ENCODE data around the gene SPOCK1.
"Not testable (repeated sequence)": the region's sequence is repeated elsewhere in the genome, so short reads cannot be mapped to it uniquely, and the experiment has no call there.

SPOCK1 gene

DNA sequence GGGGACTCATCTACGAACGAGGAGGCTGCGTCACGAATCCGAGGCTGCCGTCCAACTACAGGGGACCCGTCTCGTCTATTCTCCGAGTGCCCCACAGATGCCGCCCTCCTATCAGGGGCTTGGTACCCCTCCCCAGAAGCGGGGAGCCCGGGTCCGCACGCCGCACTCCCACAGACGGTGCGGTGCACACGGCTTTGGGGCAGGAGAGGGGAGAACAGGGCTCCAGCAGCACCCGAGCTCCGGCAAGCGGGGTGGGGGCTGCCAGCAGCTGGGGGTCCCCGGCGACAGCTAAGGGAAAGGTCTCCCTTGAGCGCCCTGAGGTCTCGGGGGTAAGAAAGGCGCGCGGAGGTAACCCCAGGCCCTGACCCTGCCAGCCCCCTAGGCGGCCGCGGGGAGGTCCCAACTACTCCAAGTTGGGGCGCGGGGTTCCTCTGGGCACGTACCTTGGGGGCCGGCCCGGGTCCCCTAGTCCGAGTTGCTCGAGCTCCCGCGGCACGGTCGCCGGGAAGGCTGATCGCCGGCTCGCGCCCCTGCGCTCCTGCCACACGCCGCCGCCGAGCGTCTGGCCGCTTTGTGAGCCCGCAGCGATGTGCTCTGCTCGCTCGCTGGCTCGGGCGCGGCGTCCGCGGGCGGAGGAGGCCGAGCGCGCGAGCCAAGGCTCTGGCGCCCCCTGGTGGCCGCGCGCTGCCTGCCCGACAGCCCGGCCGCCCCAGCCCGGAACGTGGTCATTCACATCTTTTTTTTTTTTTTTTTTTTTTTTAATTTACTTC is at the start of gene SPOCK1:
TSS of gene SPOCK1 (minus strand) at position 591 of the 770 bp plus-strand sequence.
- DNase-seq, result peak; percentile 24 to 31

DNA sequence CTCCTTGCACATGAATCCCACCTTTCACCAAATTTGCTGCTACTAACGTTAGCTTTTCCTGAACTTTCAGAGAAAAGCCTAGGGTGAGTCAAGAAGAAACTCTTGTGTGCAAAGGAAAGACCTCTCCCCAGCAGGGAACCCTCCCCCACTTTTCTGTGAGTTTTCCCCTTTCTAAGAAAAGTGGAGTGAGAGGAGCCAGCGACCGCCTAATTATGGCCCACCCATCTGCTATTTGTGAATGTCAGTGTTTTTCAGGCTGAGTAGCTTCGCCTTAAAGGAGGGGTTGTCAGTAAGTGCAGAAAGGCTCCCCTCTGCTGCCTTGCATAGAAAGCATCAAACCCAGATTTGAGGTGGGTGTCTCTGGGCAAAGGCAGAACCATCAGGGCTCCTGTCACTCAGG is 46.8 kb upstream of the SPOCK1 start:
- DNase-seq, result no peak

DNA sequence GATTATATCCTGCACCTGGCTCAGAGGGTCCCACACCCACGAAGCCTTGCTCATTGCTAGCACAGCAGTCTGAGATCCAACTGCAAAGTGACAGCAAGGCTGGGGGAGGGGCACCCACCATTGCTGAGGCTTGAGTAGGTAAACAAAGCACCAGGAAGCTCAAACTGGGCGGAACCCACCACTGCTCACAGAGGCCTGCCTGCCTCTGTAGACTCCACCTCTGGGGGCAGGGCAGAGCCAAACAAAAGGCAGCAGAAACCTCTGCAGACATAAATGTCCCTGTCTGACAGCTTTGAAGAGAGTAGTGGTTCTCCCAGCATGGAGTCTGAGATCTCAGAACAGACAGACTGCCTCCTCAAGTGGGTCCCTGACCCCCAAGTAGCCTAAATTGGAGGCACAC is 36.3 kb upstream of the SPOCK1 start:
- not testable (repeated sequence) for DNase-seq

DNA sequence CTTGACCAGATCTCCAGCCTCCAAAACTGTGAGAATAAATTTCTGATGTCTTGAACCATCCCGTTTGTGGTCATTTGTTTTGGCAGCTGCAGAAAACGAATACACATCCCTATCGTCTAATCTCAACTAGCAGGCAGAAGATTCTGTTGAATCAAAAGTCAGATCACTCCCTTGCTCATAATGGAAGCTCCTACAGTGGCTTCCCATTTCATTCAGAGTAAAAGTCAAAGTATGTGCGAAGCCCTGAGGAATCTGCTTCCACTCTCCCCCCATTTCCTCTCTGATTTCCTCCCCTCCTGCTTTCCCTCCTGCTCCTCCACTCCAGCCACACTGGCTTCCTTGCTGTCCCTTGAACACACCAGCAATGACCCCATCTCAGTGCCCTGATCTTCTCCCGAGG is 34.8 kb upstream of the SPOCK1 start:
- no peak for DNase-seq

DNA sequence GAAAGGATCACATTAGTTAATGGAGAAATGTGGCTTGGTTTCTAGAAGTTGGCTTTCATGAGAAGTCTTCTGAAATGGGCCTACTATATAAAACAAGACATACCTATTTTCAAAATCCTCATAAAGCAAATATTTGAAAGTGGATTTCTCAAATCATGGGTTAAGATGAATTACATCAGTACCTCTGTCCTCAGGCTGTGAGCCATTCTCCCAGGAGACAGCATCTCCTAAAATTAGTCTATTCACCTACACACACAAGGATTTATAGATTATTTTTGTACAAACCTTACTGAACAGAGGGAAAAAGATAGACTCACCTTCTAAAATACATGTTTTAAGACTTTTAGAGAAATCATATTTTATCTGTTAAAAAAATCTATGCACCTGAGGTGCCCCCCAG is 32.1 kb upstream of the SPOCK1 start:
- no peak for DNase-seq

DNA sequence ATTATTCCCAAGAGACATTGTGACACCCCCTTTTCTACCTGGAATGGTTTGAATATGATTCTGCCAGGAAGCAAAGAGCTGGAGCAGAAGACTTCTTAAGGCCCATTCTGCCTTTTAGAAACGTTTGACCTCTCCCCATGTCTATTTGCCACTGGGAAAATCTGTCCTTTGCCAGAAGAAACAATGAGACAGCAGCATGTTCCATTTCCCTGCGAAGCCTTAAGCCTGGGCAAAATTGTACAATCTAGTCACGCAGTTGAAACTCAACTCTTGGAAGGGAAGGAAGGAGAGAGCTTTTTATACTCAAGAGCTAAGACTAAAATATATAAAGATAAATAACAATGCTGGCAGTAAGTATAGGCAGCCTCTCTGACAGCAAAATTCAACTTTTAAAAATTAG is 22.1 kb upstream of the SPOCK1 start:
- no peak for DNase-seq

DNA sequence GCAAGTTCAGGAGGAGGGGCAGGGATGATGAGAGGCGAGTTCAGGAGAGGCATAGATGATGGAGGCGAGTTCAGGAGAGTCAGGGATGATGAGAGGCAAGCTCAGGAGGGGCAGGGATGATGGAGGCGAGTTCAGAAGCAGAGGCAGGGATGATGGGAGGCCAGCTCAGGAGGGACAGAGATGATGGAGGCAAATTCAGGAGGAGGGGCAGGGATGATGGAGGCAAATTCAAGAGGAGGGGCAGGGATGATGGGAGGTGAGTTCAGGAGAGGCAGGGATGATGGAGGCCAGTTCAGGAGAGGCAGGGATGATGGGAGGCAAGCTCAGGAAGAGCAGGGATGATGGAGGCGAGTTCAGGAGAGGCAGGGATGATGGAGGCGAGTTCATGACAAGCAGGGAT is 17.8 kb upstream of the SPOCK1 start:
- no peak for DNase-seq

DNA sequence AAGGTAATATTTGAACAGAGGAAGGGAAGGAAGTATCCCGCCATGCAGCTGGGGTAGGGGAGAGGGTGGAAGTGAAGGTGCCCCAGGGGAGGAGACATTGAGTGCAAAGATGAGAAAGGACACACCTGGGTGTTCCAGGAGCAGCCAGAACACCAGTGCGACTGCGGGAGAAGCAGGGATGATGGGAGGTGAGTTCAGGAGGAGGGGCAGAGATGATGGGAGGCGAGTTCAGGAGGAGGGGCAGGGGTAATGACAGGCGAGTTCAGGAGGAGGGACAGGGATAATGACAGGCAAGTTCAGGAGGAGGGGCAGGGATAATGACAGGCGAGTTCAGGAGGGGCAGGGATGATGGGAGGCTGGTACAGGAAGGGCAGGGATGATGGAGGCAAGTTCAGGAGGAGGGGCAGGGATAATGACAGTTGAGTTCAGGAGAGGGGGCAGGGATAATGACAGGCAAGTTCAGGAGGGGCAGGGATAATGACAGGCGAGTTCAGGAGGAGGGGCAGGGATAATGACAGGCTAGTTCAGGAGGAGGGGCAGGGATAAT is 17.2 kb upstream of the SPOCK1 start:
- DNase-seq, result no peak

DNA sequence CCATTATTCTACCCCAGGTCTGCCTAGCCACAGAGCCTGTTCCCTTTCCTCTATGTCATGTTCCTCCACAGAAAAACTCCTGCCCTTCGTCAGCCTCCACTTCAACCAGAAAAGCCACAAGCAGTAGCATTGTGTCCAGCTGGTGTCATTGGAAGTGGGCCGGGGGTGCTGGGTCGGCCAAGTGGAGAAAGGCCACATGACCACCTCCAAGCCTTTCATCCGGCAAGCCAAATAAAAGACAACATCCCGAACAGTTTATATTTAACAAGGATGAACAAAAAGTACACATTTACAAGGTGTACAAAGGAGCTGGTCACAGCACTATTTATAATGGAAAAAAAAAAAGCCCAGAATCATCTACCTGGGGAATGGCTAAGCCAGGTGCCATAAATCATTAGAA is 16.1 kb upstream of the SPOCK1 start:
- DNase-seq, result no peak

DNA sequence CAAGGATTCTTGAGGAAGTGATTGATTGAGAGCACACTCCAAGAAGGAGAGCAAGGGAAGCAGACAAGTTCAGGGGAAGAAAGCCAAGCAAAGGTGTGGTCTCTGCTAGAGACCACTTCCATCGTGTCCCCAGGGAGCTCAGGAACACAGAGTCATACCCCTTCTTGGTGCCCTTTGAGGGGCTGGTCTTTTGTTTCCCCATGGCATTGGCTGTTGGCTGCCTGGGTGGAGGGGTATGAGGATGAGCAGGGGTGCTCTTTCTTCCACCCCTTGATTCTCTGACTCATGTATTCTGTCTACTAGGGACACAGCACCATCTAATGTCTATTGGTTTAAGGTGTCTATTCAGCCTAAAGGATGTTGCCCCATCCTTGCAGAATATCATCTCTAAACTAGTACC is 11.5 kb upstream of the SPOCK1 start:
- no peak for DNase-seq

DNA sequence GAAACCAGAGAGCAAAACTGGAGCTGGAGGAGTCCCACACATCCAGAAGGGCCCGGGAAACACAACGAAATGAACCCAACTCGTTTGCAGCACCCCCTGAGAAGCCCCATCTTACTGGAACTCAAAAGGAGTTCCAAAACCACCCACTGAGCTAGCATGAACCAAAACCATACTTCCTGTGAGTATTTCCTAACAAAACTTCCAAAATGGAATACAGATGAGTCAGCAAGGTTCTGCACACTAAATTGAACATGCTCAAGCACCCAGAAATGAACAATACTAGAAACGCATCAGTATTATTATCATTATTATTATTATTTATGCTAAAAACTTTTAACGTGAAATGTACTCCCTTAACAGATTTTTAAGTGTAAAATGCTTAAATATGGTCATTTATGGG is 8.0 kb upstream of the SPOCK1 start:
- DNase-seq, result no peak

DNA sequence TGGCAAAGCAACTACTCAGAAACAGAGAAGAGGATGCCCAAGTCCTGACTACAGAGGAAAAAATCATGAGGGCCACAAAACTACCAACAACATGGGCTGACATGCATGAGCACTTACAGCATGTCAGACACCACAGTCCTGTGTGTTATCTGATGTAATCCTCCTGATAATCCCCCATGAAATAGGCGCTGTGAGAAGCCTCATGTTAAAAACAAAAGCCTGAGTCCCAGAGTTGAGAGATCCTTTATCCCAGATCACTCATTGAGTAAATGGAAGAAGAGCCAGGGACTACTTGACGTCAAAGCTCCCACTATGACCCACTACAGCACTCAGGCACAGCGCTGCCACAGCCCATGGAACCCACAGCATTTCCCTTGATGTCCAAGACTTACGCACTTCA is 7.2 kb upstream of the SPOCK1 start:
- no peak for DNase-seq

DNA sequence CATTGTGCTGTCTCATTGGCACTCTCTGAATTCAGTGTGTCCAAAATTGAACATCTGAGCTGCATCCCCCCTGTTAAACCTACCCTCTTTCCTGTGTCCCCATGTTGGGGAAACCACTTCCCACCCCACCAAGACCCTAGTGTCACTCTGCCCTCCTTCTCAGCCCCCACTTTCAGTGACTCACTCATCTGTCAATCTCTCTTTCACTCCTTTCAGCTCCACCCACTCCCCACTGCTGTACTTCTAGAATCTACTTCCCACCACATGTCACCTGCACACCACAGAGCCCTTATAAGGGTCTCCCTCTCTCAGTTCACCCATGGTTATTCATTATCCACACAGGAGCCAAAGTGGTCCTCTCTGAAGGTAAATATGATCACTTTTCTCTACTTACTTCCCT is 5.8 kb upstream of the SPOCK1 start:
- no peak for DNase-seq

DNA sequence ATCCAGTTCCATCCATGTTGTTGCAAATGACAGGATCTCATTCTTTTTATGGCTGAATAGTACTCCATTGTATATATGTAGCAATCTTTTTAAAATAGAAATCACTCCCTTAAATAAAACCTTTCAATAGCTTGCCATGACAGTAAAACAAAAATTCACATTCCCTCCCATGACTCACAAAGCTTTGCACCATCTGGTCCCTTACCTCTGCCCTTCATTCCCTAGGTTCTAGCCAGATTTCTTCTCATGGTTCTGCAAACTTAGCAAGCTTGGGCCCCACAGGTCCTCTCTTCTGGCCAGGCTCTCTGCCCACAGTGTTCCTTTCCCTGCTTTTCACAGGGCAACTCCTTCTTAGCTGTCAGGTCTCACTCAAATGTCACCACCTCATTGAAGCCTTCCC is 4.3 kb upstream of the SPOCK1 start:
- no peak for DNase-seq

DNA sequence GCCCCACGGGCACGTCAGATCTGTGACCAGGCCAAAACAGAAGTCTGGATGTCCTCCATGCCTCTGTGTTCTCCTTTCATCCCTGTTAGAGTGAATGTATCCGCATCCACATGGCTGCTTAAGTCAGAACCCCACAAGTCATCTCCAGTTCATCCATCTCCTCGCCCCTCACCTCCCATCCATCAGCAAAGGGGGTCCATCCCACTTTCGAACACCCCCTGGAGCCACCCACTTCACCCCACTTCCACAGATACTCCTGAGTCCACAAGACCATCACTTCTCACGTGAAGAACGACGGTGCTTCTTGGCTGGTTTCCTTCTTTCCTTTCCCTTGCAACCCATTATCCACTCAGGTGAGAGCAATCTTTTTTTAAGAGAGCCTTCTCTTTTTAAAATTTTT is 3.5 kb upstream of the SPOCK1 start:
- DNase-seq, result no peak

DNA sequence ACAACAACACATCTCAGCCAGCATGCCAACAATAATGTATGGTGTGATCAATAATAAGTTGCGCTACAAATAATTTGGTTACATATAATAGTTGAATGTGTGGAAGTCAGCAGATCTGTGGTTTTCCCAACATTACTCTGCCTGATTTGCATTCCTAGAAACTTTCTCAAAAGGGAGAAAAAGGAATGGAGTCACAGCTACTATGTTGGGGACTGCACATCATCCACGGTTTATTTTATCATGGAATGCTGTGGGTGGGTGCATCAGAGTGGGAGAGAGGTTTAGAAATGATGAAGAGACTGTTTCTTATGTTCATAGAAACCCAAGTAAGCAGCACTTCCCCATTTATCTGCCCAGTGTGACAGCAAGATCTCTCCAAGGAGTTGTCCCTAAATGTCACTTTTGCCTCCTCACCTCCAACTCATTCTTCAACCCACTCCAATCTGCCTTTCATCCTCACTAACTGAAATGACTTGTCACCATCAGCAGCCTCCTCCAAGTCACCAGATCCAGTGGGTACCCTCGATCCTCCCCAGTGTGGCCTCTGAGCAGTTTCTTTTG is 2.8 kb upstream of the SPOCK1 start:
- no peak for DNase-seq

DNA sequence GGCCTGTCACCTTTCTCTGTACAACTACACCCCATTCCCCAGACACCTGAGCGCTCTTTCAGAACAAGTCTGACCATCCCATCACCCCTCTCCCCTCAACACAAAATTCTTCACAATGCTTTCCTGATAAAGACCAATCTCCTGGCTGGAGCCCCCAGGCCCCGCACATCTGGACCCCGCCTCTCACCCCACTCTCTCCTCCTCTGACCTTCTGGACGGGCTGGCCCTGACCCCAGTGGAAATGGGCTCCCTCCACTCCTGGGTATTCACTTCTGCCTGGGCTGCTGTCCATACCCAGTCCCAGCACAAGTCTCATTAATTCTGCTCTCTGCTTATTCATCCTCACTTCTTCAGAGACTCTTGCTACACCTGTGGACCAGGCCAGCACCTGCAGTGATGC is 2.1 kb upstream of the SPOCK1 start:
- DNase-seq, result no peak

DNA sequence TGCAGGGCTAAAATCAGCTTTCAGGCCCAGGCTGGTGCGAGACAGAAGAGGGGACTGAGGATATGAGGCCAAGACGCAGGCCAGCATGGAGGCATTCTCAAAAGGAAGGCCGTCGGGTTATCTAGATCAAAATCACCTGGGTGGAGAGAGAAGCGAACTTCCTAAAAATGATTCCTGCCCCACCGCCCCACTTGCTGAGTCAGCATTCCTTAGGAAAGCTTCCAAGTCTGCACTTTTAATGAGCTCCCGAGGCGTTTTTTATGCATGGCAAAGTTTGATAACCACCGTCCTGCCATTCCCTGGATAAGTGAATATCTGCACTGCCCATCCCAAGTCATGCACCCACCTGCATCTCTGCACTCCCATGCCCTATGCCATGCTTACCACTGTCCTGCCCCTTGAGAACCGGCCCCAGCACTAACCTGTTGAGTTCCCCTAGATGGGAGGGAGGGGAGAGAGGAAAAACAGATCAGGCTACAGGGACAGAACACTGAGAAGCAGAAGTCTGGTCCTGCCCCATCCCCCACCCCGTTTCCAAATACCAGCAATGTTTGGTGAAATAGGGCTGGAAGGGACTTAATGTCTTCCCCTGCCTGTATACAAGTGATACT is 1.6 kb upstream of the SPOCK1 start:
- no peak for DNase-seq

DNA sequence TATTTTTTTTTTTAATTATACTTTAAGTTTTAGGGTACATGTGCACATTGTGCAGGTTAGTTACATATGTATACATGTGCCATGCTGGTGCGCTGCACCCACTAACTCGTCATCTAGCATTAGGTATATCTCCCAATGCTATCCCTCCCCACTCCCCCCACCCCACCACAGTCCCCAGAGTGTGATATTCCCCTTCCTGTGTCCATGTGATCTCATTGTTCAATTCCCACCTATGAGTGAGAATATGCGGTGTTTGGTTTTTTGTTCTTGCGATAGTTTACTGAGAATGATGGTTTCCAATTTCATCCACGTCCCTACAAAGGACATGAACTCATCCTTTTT is 351 bp upstream of the SPOCK1 start:
- DNase-seq, result not testable (repeated sequence)

DNA sequence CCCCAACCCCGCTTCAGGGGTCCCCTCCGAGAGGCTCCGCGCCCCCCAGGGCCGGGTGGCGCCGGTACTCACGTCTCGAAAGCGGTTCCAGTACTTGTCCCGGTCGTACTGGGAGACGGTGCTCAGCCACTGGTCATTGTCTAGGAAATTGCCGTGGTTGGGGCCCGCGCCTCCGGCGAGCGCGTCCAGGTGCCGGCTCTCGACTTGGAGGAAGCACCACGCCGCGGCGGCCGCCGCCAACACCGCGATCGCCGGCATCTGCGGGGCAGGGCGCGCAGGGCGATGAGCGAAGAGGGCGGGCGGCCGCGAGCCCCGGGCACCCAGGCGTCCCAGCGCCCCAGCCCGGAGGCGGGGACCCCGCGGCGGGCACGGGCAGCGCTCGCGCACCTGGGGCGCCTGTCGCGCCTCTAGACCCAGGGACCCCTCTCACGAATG is 808 bp downstream of the SPOCK1 start:
- no peak for DNase-seq

DNA sequence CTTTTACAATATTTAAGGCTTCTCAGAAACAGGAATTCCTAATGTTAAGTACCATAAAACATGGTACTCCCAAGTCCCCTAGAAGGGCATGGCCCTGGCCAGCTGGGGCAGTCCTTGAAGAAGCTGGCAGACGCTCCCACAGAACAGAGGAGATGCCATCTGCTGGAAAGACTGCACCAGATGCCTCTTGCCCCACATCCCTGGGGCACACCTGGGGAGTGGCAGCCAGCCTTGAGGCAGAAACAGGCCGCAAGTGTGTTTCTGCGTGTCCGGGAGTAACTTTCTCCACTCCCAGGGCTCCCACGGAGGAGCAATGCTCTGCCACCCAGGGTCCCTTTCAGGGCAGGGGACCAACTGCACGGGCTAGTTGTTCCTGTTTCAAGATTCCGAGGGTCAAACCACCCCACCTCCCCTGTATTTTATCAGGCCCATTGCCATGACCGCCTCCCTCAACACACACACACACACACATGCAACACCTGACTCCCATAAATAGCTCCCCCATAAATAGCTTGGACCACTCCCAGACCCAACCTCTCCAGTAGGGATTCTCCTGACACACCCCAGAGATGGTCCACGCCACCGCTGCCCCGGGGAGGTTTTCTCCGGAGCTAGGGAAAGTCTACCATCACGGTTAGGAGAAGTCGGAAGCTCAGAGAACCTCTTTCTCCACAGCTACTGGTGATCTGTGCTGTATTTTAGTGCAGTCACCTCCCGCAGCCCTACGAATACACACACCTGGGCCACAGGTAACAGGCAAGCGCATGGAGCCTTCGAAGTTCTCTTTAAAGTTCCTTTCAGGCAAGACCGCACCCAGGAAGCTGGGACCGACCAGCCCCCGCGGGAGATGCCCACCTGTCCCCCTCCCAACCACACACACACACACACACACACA is 1.5 kb downstream of the SPOCK1 start:
- DNase-seq, result no peak

DNA sequence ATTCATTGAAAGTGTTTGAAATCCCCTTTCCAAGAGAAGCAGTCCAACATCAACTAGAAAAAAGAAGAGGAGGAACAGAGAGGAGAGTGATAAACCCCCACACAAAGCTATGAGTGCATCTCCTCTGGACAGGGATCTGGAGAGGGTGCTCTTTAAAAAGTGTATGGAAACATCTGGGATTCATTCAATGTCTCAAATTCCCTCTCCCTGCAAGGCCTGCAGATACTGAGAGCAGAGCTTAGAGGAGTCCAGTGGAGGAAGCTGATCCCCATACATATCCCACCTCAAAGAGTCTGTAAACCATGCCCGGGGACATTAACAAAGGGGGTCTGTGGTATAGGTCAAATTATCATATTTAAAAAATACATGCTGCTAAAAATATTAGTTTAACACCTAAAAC is 2.2 kb downstream of the SPOCK1 start:
- DNase-seq, result no peak

DNA sequence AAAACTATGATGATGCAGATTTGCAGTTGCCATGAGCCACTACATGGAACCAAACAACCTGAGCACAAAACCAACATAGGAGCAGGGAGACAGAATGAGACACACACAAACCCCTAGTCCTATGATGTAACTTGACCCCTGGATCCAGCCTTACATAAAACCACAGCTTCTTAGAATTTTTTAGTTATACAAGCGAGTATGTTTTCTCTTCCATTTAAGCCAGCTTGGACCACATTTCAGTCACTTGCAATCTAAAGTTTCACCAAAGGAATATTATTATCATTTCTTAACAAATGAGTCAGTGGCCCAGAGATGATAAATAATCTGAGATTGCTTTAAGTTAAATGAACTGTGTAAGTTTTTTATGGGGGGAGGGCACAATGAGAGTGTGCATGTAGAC is 6.8 kb downstream of the SPOCK1 start:
- DNase-seq, result no peak

All from CD4-positive, alpha-beta T cell treated with Interleukin-4 for 1 hour (primary cell).